GM18508 (cell line): ENCODE results near the gene ANO4.
"Not testable (repeated sequence)": the region's sequence is repeated elsewhere in the genome, so short reads cannot be mapped to it uniquely, and the experiment has no call there.

Experiments used
- ATAC-seq: cut with Tn5 transposase; IDR thresholded peaks from one replicate; pipeline ENCODE4 v1.9.1; 2021; ENCODE audit warnings: moderate number of reproducible peaks; ENCODE audit not compliant: insufficient read depth, unreplicated experiment

The ANO4 gene

DNA sequence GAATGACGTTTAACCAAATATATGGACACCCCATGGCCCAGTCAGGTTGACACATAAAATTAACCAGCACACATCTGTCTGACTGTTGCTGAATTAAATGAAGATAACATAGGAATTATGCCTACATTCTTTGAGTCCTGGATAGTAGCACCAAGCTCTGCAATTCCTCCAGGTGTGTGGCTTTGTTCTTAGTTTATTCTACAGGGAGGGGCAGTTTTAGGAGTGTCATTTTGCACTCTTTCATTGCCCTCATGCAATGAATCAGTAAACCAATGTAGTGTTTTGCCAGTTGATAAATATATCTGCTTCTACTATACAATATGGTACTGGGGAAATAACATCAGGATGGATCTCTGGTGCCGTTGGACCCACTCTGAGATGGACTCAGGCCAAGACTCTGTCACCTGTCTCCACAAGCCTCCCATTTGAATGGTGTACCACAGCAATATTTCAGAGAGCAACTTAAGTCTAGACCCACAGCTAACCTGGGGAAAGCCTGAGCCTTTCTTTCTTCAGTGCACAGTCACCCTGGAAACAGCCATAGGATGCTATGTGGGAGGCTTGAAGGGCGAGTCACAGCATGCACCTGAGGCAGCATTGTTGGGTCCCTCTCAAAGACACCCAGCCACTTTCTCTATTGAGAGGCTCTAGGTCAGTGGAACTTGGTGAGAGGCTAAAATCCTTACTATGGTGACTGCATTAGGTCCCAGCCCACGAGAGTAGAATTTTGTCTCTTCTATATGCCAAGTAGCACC lies 73.2 kb downstream of the ANO4 start:
- ATAC-seq, result no peak

DNA sequence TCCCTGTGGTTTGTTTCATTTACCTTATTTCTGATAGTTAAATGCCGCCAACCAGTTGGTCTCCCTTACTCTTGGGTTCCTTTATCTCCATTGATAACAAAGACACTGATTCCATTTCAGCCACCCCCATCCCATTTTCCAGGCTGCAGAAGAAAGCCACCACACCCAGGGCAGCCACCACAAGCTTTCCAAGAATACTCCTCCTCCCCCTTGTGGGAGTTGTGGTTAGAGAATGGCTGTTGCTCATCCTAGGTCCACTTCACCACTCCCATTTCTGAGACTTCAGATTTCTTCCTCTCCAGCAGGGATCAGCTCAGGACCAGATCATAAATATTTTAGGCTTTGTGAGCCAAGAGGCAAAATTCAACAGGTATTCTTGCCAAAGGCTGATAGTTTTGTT lies 73.9 kb downstream of the ANO4 start:
- ATAC-seq, result no peak

DNA sequence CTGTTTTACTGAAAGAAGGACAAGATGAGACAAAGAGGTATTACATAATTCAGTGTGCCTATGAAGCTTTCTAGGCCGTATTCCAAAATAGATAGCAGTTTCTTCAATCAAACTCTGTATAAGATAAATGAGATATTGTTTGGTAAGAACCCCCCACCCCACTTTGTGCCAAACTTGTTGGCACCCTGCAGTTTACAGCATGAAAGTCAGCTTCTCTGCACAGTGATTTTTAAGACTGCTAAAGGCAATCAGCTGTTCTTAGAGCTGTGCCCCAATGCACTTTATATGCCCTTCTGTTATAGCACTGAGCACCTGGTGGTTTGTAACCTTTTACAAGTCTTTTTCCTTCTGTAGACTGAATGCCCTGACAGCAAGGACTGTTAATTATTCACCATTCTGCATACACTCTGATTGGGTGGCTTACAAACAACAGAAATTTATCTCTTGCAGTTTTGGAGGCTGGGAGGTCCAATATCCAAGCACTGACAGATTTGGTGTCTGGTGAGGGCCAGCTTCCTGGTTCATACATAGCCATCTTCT lies 76.7 kb downstream of the ANO4 start:
- no peak for ATAC-seq

DNA sequence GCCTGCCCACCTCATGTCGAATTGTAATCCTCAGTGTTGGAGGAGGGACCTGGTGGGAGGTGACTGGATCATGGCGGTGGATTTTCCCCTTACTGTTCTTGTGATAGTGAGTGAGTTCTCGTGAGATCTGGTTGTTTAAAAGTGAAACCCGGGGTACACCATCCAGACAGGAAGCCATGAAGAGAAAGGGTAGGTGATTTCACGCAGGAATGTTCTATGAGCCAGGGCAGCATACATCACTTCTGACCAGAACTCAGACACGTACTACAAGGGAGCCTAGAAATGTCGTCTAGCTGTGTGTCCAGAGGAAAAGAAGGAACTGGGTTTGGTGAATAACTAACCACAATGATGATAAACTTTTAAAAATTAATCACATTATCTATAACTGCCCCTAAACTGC lies 80.6 kb downstream of the ANO4 start:
- no peak for ATAC-seq

DNA sequence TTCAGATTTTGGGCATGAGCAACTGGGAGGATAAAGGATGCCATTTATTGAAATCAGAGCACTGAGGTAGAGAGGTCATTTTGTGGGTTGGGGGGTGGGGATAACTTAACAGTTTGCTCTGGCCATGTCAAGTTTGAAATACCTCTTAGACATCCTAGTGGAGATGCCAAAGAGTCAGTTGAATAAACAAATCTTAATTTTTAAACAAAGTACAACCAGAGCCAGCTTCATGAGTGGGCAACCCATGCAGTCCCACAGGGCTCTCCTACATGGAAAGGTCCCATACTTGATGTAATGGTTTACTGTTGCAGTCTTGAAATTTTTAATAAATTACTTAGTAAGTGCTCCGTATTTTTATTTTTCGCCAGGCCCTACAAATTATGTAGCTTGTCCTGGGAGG lies 81.2 kb downstream of the ANO4 start:
- no peak for ATAC-seq

DNA sequence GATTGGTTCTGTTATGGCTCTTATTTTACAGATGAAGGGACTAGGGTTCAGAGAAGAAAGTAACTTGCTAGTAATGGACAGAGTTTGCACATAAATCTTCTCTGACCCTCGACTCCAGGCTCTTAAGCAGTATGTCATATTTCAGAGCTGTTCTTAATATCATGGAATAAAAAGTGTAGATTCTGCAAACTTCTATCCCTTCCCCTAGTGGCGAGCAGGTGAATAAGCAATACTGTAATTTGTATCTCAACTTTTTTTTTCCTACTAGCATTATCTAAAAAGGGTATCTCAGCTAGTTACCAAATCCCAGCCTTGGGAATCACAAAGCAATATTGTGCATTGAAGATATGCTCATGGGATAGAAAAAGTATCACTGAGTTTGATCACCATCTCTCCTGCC lies 83.2 kb downstream of the ANO4 start:
- ATAC-seq, result no peak

DNA sequence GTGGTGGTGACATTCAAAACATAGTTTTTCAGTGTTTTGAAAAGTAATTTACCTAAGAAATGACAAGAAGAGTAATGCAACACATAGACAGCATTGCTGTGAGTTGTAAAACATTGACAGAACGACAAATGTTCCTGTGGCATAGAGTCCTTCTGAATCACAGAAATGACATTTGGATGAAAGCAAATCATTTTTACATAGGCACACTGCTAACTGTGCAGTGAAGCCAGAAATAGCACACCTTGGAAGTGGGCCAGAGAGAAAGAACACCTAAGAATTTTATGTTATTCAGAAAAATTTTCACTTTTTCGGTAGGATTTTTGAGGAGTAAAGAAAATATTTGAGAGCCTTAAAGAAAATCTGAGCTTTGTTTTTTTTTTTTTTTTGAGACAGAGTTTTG lies 100.6 kb downstream of the ANO4 start:
- ATAC-seq, result no peak

DNA sequence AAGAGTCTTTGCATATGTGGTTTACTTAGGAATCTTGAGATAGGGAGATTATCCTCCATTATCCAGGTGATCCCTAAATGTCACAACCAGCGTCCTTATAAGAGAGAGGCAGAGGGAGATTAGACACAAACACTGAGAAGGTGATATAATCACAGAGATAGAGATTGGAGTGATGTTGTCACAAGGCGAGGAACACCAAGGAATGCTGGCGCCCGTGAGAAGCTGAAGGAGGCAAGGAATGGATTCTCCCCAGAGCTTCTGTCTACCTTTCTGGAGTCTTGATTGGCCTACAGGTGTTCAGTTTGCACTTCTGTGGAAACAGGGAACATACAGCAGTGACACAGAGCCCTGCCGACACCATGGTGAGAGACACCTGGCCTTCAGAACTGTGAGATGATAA lies 101.6 kb downstream of the ANO4 start:
- no peak for ATAC-seq

DNA sequence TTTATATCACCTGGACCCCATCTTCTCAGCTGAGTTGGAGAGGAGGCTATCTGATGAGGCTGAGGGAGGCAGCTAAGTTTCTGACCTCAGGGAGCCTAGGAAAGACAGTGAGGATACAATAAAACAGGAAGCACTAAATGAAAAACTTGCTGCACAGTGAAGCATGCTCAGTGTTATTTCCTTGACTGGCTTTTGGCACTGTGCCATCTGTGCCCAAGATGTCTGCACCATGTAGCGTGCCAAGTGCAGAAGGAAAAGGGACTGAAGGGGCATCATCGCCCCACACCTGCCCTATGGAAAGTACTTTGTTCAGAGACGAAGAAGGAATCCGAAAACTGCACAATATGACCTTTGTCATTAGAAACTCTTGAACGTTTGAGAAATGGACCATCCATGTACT lies 102.7 kb downstream of the ANO4 start:
- no peak for ATAC-seq

DNA sequence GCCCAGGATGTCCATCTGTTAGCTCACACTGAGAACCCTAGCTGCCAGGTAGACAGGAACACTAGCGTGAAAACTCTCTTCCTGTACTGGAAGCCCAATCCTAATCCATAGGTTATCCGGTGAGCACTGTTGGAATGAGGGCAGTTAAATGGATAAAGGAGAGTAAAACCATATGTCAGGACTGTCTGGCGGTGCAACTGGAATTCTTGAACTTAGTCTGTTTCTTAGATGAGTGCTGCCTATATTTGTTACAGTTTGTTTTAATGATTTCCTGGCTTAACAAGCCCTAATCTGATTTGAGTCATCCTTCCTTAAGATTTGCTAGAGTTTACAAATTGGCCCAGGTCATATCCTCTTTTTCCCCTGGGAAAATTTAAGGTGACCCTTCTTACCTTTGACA lies 104.7 kb downstream of the ANO4 start:
- ATAC-seq, result no peak

DNA sequence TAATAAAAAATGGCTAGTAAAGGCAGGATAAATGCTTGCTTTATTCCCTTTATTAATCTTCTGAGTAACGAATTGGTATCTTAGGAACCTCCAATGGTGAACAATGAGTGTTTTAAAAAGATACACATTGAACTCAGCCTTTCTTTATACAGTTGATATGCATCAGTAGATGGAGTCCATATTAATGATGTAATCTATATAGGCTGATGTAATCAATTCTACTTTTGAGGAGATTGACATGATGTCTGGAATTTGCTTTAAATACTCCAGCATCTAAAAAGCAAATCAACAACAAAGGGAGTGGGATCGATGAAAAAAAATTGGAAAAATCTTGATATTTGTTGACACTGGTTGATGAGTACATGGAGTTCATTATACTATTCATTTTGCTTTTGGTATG lies 106.2 kb downstream of the ANO4 start:
- ATAC-seq, result no peak

DNA sequence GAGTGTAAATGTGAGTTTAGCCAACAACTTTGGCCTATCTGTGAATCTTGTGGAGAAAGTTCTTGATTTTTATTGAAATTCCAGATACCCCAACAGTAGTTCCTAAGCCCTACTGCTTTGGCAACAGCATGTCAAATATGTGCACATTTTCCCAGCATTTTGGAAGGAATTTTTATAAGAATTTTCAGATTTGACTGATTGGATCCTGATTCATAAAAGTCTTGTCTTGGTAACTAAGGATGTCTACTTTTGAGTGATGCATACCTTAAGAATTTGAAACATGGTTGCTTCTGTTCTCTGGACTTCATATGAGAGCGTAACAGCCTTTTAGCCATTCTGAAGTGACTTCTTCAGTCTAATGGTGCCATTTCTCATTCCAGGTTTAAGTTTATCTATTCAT lies 106.7 kb downstream of the ANO4 start:
- no peak for ATAC-seq

DNA sequence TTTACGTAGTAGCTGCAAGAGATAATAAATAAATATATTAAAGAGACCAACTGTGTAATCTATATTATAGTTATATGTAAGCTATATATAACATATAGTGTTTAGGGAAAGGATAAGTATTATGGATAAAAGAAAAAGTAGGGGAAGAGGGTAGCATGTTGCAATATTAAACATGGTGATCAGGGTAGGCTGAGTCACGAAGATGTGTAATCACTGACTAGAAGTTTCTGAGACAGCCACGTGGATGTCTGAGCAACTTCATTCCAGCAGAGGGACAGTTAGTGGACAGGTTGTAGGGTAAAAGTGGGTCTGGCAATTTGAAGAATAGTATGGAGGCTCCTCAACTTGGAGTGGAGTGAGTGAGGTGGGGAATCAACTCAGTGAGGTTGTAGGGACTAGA lies 109.7 kb downstream of the ANO4 start:
- ATAC-seq, result no peak

DNA sequence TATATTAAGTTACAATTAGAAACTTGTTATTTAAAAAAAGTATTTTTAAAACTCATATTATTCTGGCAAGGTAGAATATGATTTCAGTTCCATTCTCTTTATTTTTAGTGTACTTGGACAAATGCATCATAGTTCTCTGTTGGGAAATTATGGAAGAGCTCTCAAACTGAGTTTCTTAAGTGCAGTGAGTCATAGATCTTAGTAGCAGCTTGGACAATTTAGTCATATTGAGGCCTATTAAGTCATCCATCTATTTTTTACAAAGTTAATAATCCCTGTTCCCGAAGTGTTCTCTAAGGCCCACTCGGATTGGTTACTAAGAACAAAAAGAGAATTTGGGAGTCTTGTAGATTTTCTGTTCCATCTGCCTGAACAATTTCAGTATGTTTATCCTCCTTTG lies 113.9 kb downstream of the ANO4 start:
- no peak for ATAC-seq

DNA sequence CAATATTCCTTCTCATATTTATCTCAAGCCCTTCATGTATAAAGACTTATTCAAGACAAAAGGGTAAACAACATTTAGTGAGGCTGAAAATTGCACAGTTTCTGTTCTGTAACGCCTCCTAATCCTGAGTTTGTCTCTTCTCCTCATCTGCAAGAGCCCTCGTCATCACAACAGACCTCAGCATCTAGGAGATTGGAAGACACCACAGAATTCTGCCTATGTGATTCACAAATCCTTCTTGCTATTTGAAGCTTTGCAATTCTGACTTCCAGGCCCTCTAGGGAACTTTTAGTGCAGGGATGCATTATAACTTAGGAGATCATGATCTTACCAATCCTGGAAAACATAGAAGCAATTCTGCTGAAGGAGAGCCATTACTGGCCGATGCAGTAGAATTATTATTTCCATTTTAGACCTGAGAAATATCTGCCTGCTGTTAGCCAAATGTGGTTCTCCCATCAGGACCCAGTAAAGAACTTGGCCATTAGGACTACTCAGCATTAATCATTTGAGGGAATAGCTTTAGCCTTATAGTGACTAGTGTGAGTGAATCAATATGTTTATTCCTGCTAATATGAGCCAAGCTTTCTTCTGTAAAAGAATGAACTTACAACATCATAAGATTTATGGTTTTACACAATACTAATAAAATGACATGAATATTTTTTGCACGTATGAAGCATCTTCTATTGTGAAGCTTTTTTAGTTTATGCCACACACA lies 119.5 kb downstream of the ANO4 start:
- ATAC-seq, result no peak

DNA sequence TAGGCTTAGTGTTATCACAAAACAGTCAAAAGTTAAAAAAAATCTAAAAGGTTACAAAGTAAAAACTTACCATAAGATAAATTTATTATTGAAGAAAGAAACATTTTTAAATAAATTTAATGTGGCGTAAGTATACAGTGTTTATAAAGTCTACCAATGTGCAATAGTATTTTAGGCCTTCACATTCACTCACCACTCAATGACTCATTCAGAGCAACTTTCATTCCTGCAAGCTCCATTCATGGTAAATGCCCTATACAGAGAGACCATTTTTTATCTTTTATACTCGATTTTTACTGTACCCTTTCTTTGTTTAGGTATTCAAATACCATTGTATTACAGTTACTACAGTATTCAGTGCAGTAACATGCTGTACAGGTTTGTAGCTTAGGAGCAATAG lies 124.5 kb downstream of the ANO4 start:
- ATAC-seq, result no peak

DNA sequence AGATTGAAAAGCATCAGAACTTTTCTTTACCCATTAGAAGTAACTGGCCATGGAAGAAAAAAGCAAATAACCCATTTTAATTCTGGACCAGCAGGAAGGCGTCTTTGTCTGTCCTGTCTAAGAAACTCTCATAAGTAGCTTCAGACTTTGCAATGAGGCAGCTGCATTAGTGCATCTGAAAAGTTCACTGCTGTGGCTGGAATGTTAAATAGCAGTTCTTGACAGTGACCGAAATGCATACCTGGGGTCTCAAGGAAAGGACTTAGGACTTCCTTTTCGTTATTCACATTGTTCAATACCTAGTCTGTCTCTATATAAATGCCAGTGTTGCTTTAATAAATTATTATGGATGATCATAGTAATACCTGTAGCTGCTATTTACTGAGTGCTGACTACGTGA lies 125.9 kb downstream of the ANO4 start:
- no peak for ATAC-seq

DNA sequence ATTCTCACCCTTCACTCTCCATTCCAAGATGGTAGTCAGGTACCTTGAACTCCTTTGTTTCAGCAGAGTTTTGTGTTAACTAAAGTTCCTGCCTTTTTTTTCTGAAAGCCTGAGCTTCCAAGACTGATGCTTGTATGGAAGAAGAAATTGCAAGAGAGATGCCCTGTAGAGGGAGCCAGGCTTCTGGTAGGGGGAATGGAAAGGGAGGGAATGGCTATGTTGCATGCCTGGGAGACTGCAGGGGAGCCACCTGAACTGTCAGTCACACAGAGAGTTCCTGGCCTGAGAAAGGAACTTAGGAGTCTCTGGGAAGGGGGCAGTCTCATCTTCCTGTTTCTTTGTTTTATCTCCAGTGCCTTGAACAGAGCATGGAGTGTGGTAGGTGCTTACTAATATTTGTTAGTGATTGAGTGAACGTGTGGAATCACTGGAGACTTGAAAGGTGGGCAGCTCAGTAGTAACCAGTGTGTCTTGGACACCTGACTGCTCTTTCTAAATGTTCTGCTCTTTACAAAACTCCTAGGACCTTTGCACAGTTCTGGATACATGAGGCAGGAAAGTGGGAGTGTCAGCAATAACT lies 132.2 kb downstream of the ANO4 start:
- ATAC-seq, result no peak

DNA sequence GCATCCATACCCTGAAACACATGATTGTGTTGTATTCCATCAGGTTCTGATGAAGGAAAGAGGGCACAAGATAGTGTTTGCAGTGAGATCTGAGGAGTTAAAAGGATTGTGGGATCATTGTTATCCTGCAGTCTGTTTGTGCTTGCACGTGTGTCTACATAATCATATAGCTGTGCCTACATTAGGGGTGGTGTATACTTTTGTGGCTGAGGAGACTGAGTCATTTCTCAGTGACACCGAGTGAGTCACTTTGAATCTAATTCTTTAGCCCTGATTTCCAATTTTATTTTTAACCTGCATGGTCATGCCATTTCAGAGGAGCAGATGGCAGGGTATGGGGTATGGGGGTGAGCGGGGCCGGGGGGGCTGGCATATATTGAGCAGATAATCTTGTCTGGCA lies 133.2 kb downstream of the ANO4 start:
- no peak for ATAC-seq

DNA sequence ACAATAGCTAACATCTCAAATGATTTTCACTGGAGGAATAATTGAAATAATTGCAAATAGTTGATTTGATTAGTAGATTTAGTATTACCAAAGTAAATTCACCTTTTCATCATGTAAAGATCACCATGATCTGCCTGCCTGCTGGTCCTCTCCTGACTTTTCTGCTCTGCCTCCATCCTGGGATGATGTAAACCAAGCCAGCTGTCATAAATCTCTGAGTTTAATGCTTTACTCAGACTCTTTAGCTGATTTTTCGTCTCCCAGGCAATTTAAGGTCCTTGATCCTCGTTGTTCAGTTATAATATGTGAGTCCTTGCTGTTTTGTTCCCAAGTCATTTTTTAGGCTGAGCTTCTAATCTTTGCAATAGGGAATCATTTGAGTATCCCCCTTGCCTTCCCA lies 138.0 kb downstream of the ANO4 start:
- no peak for ATAC-seq

DNA sequence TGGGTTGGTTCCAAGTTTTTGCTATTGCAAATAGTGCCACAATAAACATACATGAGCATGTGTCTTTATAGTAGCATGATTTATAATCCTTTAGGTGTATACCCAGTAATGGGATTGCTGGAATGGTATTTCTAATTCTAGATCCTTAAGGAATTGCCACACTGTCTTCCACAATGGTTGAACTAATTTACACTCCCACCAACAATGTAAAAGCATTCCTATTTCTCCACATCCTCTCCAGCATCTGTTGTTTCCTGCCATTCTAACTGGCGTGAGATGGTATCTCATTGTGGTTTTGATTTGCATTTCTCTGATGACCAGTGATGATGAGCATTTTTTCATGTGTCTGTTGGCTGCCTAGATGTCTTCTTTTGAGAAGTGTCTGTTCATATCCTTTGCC lies 139.0 kb downstream of the ANO4 start:
- ATAC-seq, result not testable (repeated sequence)

DNA sequence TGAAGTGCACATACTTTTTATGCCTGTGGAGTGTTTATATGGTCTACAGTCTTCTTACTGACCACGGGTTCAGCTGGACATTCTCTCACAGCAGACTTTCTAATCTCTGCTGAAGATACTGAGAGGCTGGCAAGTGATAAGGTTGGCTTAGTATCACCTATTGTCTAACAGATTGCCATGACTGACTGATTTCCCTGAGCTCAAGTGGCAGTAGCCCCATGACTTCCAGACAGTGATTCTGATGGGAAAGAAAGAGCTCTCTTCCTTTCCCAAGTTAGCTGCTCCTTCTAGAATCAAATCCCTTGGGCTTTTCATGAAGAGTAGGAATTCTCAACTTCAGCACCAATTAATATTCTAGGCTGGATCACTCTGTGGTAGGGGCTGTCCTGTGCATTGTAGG lies 141.4 kb downstream of the ANO4 start:
- no peak for ATAC-seq
